Endothelial cell of umbilical vein (primary cell): Measurements from ENCODE around the gene MOGAT3. TPM values are rescaled to one million over a fixed set of nuclear protein-coding genes. Genes with fewer than 3 reads are reported as not detected.
A peak's percentile ranks its signal among the peaks of the same experiment; 100 is the strongest.

ENCODE experiments used
- BruUV-seq: library from RNA; stranded (reverse); fragments of 400-500 nt; replicated peaks from 2 replicates; lab custom pipeline; 2021; lab: Mats Ljungman, UMichigan
- CTCF ChIA-PET: fragments of 300-600, 350-600 bp; sonication (Branson Sonifier 250); formaldehyde crosslinking; loops from one replicate; lab custom pipeline; 2021; ENCODE audit warnings: antibody characterized with exemption, inconsistent platforms; lab: Charles Lee
- POLR2A ChIA-PET: fragments of 300-600, 350-600 bp; sonication (Branson Sonifier 250); formaldehyde crosslinking; loops from one replicate; lab custom pipeline; 2021; ENCODE audit warnings: antibody characterized with exemption, inconsistent platforms; lab: Charles Lee
- DNase-seq: peaks from one replicate; pipeline ENCODE4 v3.0.0-alpha.2; 2011; ENCODE audit warnings: low read depth, low spot score
- FAIRE-seq: peaks from 2 replicates; lab custom pipeline; 2011; peaks lifted over from hg19 to GRCh38; lab: Jason Lieb, UNC
- H2AFZ ChIP-seq: 2 replicates; pipeline ENCODE4 v1.6.0; 2012; ENCODE audit warnings: low read depth, low read length, control low read depth, inconsistent platforms
- H3K27ac ChIP-seq: 2 replicates; pipeline ENCODE4 v1.5.1; 2011; ENCODE audit warnings: low read depth, mild to moderate bottlenecking, control low read depth, low read length, moderate library complexity; ENCODE audit not compliant: insufficient read depth
- H3K27me3 ChIP-seq, 2 experiments: 2 replicates each; pipeline versions ENCODE4 v1.6.0 to v1.6.1; 2011; ENCODE audit warnings: low read length in 2 of 2, mixed read lengths in 1 of 2; ENCODE audit not compliant: control insufficient read depth in 2 of 2, insufficient read depth in 2 of 2
- H3K36me3 ChIP-seq, 2 experiments: 2 replicates in 1 of 2; 3 replicates in 1 of 2; pipeline ENCODE4 v1.5.1; 2011; ENCODE audit warnings: low read length in 2 of 2, mild to moderate bottlenecking in 1 of 2, moderate library complexity in 1 of 2; ENCODE audit not compliant: control insufficient read depth in 2 of 2, insufficient read depth in 2 of 2; ENCODE audit errors: extremely low read depth in 1 of 2
- H3K4me1 ChIP-seq: 3 replicates; pipeline ENCODE4 v1.5.1; 2011; ENCODE audit warnings: mild to moderate bottlenecking, low read length; ENCODE audit not compliant: control insufficient read depth, insufficient read depth; ENCODE audit errors: extremely low read depth
- H3K4me2 ChIP-seq: 2 replicates; pipeline ENCODE4 v1.6.1; 2011; ENCODE audit warnings: low read length, control low read depth, mixed read lengths; ENCODE audit not compliant: insufficient read depth
- H3K4me3 ChIP-seq, 3 experiments: fragments of 200-600 bp in 1 of 3; sonication (generic), shearing (Covaris generic) in 1 of 3; replicated peaks in 1 of 3; 2 replicates each; pipeline ENCODE4 v1.5.1; 2011 to 2016; ENCODE audit warnings: control low read depth in 3 of 3, low read length in 3 of 3, mild to moderate bottlenecking in 2 of 3, inconsistent platforms in 1 of 3, low read depth in 1 of 3, moderate library complexity in 1 of 3; ENCODE audit not compliant: insufficient read depth in 1 of 3
- H3K79me2 ChIP-seq: 2 replicates; pipeline ENCODE4 v1.6.0; 2012; ENCODE audit warnings: low read length, inconsistent platforms; ENCODE audit not compliant: control insufficient read depth, insufficient read depth
- H3K9ac ChIP-seq: replicated peaks from 2 replicates; pipeline ENCODE3; 2011; ENCODE audit warnings: low read length, control low read depth; ENCODE audit not compliant: insufficient read depth; ENCODE audit errors: extremely low read depth
- H3K9me1 ChIP-seq: replicated peaks from 3 replicates; pipeline ENCODE4 v1.6.0; 2011; ENCODE audit warnings: mild to moderate bottlenecking, low read length; ENCODE audit not compliant: control insufficient read depth, insufficient read depth; ENCODE audit errors: extremely low read depth
- H3K9me3 ChIP-seq: replicated peaks from 2 replicates; pipeline ENCODE4 v1.5.1; 2012; ENCODE audit warnings: low read length, inconsistent platforms; ENCODE audit not compliant: control insufficient read depth, insufficient read depth
- H4K20me1 ChIP-seq: replicated peaks from 2 replicates; pipeline ENCODE3; 2011; ENCODE audit warnings: mild to moderate bottlenecking, low read length; ENCODE audit not compliant: control insufficient read depth, insufficient read depth; ENCODE audit errors: extremely low read depth
- EZH2 ChIP-seq: IDR thresholded peaks from 2 replicates; pipeline ENCODE4 v1.6.1; 2012; ENCODE audit warnings: borderline replicate concordance, low read depth, mild to moderate bottlenecking, moderate library complexity, low read length, inconsistent platforms; ENCODE audit not compliant: severe bottlenecking
- FOS ChIP-seq: IDR thresholded peaks from 2 replicates; pipeline ENCODE4 v1.6.1; 2011; ENCODE audit warnings: mild to moderate bottlenecking, low read length, moderate library complexity, borderline replicate concordance; ENCODE audit not compliant: insufficient read depth
- GATA2 ChIP-seq: IDR thresholded peaks from 2 replicates; pipeline ENCODE4 v1.7.0; 2011; ENCODE audit warnings: low read depth, mild to moderate bottlenecking, moderate library complexity, mixed read lengths, low read length; ENCODE audit not compliant: insufficient read length, insufficient read depth
- MAX ChIP-seq: IDR thresholded peaks from 2 replicates; pipeline ENCODE4 v1.6.1; 2011; ENCODE audit not compliant: insufficient read depth, insufficient read length
- POLR2AphosphoS5 ChIP-seq: IDR thresholded peaks from 2 replicates; pipeline ENCODE4 v1.6.1; 2012; ENCODE audit warnings: low read depth, mild to moderate bottlenecking, control low read depth, low read length, moderate library complexity; ENCODE audit not compliant: insufficient read depth
- dilution Hi-C: fragments of 300-500 bp; cut with MboI; formaldehyde crosslinking; loops from one replicate; pipeline ENCODE4 v1.15.0; 2019; ENCODE audit warnings: low sequenced_read_pairs; ENCODE audit not compliant: extremely low pct_ligation_motif_present
- intact Hi-C: fragments of 100-400 bp; cut with micrococcal nuclease; formaldehyde crosslinking; loops from one replicate; pipeline ENCODE4 v1.10.0; 2022
- polyA plus RNA-seq, 4 experiments: library from polyadenylated mRNA; depleted of rRNA in 3 of 4; stranded (reverse) in 3 of 4; unstranded in 1 of 4; fragments of >200 nt; gene quantifications; 2 replicates each; pipeline versions ENCODE4 v1.2.1 to v1.2.3, GENCODE V29; 2011 to 2012; ENCODE audit warnings: missing spikeins in 1 of 4
- total RNA-seq: library from RNA; stranded (reverse); gene quantifications from 2 replicates; pipeline ENCODE4 v1.2.3, GENCODE V29; 2021
- TF ChIP-seq, protein P1 (sequence below), 2 donors: IDR thresholded peaks; 1 replicate in 1 of 2; 2 replicates in 1 of 2; pipeline ENCODE4 v1.5.1; 2011; ENCODE audit warnings: low read length in 2 of 2, mild to moderate bottlenecking in 2 of 2, moderate library complexity in 2 of 2, control low read depth in 1 of 2, inconsistent platforms in 1 of 2, low read depth in 1 of 2; ENCODE audit not compliant: insufficient read depth in 1 of 2; ENCODE audit errors: extremely low read depth in 1 of 2

MOGAT3 gene
- total and polyA plus RNA-seq, 2 donors (not counting 3 experiments of a cell fraction or from before 2014, with no cell fraction given) = not detected

DNA sequence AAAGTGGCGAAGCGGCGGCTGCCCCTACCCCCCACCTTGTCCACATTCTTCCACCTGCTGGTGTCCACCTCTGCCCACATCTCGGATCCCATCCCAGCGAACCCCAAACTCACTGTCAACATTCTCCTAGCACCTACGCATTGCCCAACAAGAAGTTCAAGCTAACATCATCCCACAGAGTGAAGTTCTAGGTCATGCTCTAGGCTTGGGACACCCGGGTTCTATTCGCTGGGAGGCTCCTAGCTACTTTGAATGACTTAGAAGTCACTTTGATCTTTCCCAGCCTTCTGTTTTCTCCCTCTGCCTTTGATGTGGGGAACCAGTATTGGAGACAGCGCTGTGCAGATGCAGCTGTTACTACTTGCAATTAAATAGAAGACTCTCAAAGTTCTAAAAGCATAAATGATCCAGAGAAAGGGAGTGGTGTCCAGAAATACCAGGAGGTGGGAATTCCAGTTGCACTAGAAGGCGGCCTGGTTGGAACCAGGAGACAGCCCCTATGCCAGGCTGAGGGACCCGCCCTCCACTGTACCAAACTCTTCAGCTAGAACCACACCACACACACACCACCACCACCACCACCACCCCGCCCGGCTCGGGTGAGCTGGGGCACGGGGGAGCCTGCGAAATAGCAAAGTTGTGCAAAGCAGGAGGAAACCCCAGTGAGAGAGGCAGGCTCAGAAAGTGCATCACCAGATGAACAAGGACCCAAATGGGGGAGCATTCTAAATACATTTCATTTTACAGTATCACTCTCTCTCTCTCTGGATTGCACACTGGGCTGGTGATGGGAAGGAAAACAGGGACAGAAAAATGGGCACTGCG, 30.0 kb downstream of the MOGAT3 start:
- Histone ChIP-seq H3K9ac (no peak overlapping the region), H3K4me3 (no peak overlapping the region), H3K9me1 (no peaks in the 10 kb centered on the region), H4K20me1 (no peaks in the 10 kb centered on the region), H3K4me2 (no peak overlapping the region), H3K27ac (no peak overlapping the region), H3K79me2 (no peaks in the 10 kb centered on the region), H3K36me3 (no peaks in the 10 kb centered on the region), H3K27me3 (peaks cover 88% of the 10 kb centered on the region in 2 experiments), H3K4me1 (peaks cover under 1% of the 10 kb centered on the region), H3K9me3 (no peaks in the 10 kb centered on the region), H2AFZ (no peak overlapping the region)
- POLR2A ChIA-PET = no interaction called here
- DNase-seq = no peak
- no peak for FAIRE-seq
- no peak for TF ChIP-seq FOS
- TF ChIP-seq EZH2 = peak; percentile 20
- no peak for TF ChIP-seq POLR2AphosphoS5
- CTCF ChIA-PET = interaction anchor here (0.8 to 3.1 kb wide), 11 partner anchors 12 to 112 kb away, joined by 3 to 49 read pairs (median 6); partner anchors contain the start of genes PLOD3 and ZNHIT1
- dilution Hi-C loops (no loop called here), intact Hi-C loops (loop anchor here (10.0 kb wide), 1 partner anchor 564 kb away; no protein-coding TSS in a partner anchor)
- no TSS peak for BruUV-seq

GRCh38 chr7:101169838-101170551, 30.8 kb downstream of the MOGAT3 start:
- Histone ChIP-seq H4K20me1 (no peaks in the 10 kb centered on the region), H3K9me1 (no peaks in the 10 kb centered on the region), H3K79me2 (no peaks in the 10 kb centered on the region), H2AFZ (no peak overlapping the region), H3K4me3 (no peak overlapping the region), H3K4me1 (peaks cover 3% of the 10 kb centered on the region), H3K36me3 (no peaks in the 10 kb centered on the region), H3K27ac (no peak overlapping the region), H3K9me3 (no peaks in the 10 kb centered on the region), H3K9ac (no peak overlapping the region), H3K4me2 (no peak overlapping the region), H3K27me3 (peaks cover 83 to 85% of the 10 kb centered on the region in 2 experiments)
- no TSS peak for BruUV-seq
- FAIRE-seq = peak; percentile 83
- POLR2A ChIA-PET = no interaction called here
- DNase-seq = peak; percentile 71
- dilution Hi-C loops = no loop called here
- intact Hi-C loops = loop anchor here (1.0 to 10.0 kb wide), 5 partner anchors 22 to 565 kb away; partner anchors contain the start of gene ACHE
- TF ChIP-seq EZH2 (no peak), MAX (no peak), GATA2 (no peak)
- TF ChIP-seq, protein P1, sequence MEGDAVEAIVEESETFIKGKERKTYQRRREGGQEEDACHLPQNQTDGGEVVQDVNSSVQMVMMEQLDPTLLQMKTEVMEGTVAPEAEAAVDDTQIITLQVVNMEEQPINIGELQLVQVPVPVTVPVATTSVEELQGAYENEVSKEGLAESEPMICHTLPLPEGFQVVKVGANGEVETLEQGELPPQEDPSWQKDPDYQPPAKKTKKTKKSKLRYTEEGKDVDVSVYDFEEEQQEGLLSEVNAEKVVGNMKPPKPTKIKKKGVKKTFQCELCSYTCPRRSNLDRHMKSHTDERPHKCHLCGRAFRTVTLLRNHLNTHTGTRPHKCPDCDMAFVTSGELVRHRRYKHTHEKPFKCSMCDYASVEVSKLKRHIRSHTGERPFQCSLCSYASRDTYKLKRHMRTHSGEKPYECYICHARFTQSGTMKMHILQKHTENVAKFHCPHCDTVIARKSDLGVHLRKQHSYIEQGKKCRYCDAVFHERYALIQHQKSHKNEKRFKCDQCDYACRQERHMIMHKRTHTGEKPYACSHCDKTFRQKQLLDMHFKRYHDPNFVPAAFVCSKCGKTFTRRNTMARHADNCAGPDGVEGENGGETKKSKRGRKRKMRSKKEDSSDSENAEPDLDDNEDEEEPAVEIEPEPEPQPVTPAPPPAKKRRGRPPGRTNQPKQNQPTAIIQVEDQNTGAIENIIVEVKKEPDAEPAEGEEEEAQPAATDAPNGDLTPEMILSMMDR (IDR thresholded peaks at IDR 0.05; ENCODE audit: extremely low read depth in 1 of 2, insufficient read depth in 1 of 2, low read depth in 1 of 2, low read length in 2 of 2) = peak; percentile 90 to 98
- CTCF ChIA-PET = interaction anchor here (0.8 to 3.1 kb wide), 10 partner anchors 11 to 113 kb away, joined by 3 to 49 read pairs (median 5); partner anchors contain the start of genes PLOD3 and ZNHIT1
